ENCODE measurements around the gene GBP4. TPM values are rescaled to one million over a fixed set of nuclear protein-coding genes. Genes with fewer than 3 reads are reported as not detected.

Gene GBP4
- total and polyA plus RNA-seq, 9 of the 15 experiments (the other 6 are each of a cell fraction or from before 2014, with no cell fraction given): 0.04 to 0.40 (median 0.11) TPM

DNA sequence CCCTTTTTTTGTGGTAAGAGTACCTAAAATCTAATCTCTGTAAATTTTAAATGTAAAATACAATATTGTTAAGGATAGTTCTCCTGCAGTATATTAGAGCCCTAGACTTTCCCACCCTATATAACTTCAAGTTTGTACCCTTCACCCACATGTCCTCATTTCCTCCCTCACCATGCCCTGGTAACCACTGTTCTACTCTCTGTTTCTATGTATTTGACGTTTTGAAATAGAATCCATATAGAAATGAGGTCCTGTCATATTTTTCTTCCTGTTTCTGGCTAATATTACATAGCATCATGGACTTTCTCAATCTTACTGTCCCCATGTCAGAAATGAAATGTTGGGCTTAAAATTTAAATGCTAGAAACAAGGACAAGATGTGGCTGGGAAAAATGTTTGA, 47.7 kb downstream of the GBP4 start (continued):
- TF ChIP-seq, protein P1, sequence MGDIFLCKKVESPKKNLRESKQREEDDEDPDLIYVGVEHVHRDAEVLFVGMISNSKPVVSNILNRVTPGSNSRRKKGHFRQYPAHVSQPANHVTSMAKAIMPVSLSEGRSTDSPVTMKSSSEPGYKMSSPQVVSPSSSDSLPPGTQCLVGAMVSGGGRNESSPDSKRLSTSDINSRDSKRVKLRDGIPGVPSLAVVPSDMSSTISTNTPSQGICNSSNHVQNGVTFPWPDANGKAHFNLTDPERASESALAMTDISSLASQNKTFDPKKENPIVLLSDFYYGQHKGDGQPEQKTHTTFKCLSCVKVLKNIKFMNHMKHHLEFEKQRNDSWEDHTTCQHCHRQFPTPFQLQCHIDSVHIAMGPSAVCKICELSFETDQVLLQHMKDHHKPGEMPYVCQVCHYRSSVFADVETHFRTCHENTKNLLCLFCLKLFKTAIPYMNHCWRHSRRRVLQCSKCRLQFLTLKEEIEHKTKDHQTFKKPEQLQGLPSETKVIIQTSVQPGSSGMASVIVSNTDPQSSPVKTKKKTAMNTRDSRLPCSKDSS (IDR thresholded peaks at IDR 0.05; ENCODE audit: low read depth, partially characterized antibody): no peak
- TF ChIP-seq TEAD4 (IDR thresholded peaks at IDR 0.05; ENCODE audit: low read length): no peak
- no peak for TF ChIP-seq TEAD4 (CRISPR knock-in tag; IDR thresholded peaks at IDR 0.05; ENCODE audit: borderline replicate concordance)
- no peak for TF ChIP-seq SMAD4 (CRISPR knock-in tag; conservative IDR thresholded peaks at IDR 0.05)
- TF ChIP-seq ESRRA (IDR thresholded peaks at IDR 0.05; ENCODE audit: borderline replicate concordance, low read depth): no peak
- TF ChIP-seq XRCC3 (IDR thresholded peaks at IDR 0.05): no peak
- no peak for TF ChIP-seq DNMT1 (IDR thresholded peaks at IDR 0.05)

DNA sequence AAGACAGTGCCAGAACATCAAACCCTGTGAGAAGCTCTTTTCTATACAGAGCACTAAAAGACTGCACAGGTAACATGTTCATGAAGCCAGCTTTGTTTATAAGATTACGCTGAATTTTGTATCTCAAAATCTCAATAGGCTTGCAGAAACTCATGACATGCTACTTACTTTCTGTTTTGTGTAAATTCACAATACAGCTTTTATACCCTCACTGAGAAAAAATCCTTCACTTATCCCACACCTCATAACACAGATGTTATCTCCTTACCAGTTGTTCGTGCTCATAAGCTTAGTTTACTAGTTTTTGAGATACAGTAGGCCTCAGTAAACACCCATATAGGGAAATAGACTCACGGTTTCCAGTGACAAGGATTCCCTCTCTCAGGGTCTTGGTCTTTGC, 48.8 kb downstream of the GBP4 start:
- TF ChIP-seq, protein P2, sequence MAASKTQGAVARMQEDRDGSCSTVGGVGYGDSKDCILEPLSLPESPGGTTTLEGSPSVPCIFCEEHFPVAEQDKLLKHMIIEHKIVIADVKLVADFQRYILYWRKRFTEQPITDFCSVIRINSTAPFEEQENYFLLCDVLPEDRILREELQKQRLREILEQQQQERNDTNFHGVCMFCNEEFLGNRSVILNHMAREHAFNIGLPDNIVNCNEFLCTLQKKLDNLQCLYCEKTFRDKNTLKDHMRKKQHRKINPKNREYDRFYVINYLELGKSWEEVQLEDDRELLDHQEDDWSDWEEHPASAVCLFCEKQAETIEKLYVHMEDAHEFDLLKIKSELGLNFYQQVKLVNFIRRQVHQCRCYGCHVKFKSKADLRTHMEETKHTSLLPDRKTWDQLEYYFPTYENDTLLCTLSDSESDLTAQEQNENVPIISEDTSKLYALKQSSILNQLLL (CRISPR knock-in tag; IDR thresholded peaks at IDR 0.05; ENCODE audit: borderline replicate concordance): no peak
- TF ChIP-seq PHF20 (IDR thresholded peaks at IDR 0.05; ENCODE audit: partially characterized antibody): no peak
- TF ChIP-seq, protein P3, sequence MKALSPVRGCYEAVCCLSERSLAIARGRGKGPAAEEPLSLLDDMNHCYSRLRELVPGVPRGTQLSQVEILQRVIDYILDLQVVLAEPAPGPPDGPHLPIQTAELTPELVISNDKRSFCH (CRISPR knock-in tag; IDR thresholded peaks at IDR 0.05): no peak
- TF ChIP-seq, protein P3 (tag; IDR thresholded peaks at IDR 0.05): no peak
- no peak for TF ChIP-seq ZNF23 (CRISPR knock-in tag; IDR thresholded peaks at IDR 0.05)
- TF ChIP-seq FOXK1 (CRISPR knock-in tag; IDR thresholded peaks at IDR 0.05; ENCODE audit: borderline replicate concordance): no peak
- TF ChIP-seq NR1H2 (CRISPR knock-in tag; IDR thresholded peaks at IDR 0.05): no peak
- TF ChIP-seq CHD4 (IDR thresholded peaks at IDR 0.05; ENCODE audit: insufficient read depth, insufficient replicate concordance, low read depth, low read length, poor library complexity, severe bottlenecking): no peak
- TF ChIP-seq CSDE1 (IDR thresholded peaks at IDR 0.05): no peak
- TF ChIP-seq TCF7L2 (IDR thresholded peaks at IDR 0.05; ENCODE audit: low read depth, low read length): no peak
- TF ChIP-seq ZNF212 (CRISPR knock-in tag; IDR thresholded peaks at IDR 0.05): no peak
- no peak for TF ChIP-seq ZKSCAN3 (CRISPR knock-in tag; IDR thresholded peaks at IDR 0.05)
- no TSS peak for BruUV-seq (replicated peaks)
- H3K9ac ChIP-seq (ENCODE audit: insufficient read depth in 1 of 2, low read depth in 2 of 2, low read length in 2 of 2): no peak overlapping the region
- H3K9me1 ChIP-seq (ENCODE audit: control insufficient read depth, insufficient read depth, low read length): no peaks in the 10 kb centered on the region
- H3K4me1 ChIP-seq (replicated peaks in 1 of 2; ENCODE audit: control insufficient read depth in 2 of 2, insufficient read depth in 2 of 2, low read length in 2 of 2): no peaks in the 10 kb centered on the region
- H2AFZ ChIP-seq (ENCODE audit: low read depth, low read length): no peak overlapping the region
- no peaks in the 10 kb centered on the region for H3K79me2 ChIP-seq (ENCODE audit: control insufficient read depth, insufficient read depth, low read length)
- DNase-seq (ENCODE audit: extremely low read depth in 1 of 4, low spot score in 3 of 4) (no peak), ATAC-seq (no peak), FAIRE-seq (no peak)
- H3K27ac ChIP-seq (ENCODE audit: extremely low read depth, low read depth, low read length): no peak overlapping the region
- CTCF ChIA-PET (ENCODE audit: low intra/inter-chr PET ratio): no interaction called here
- no peak overlapping the region for H3K4me3 ChIP-seq
- in situ Hi-C loops (cut with MboI): no loop called here
- H3K4me2 ChIP-seq (ENCODE audit: insufficient read depth, low read length): no peak overlapping the region
- H3K9me3 ChIP-seq (replicated peaks; ENCODE audit: control insufficient read depth, insufficient read depth, low read depth, low read length): no peaks in the 10 kb centered on the region
- POLR2A ChIA-PET: no interaction called here
- H3K27me3 ChIP-seq (ENCODE audit: control insufficient read depth in 2 of 2, insufficient read depth in 2 of 2, low read length in 2 of 2): no peaks in the 10 kb centered on the region
- intact Hi-C loops (cut with micrococcal nuclease): no loop called here
- H3K36me3 ChIP-seq (ENCODE audit: control insufficient read depth, insufficient read depth, low read length): no peaks in the 10 kb centered on the region
- H4K20me1 ChIP-seq (replicated peaks; ENCODE audit: control insufficient read depth, insufficient read depth, low read length): no peaks in the 10 kb centered on the region
- WGBS (ENCODE audit: insufficient coverage, low coverage, missing lambda C conversion rate): 5% methylated on average over 3 of the region's 3 CpGs

All from K562 (cell line).